Sigmoid colon (tissue), 7 donors: Measurements from ENCODE around the gene ZNF200. TPM values are rescaled to one million over a fixed set of nuclear protein-coding genes. Genes with fewer than 3 reads are reported as not detected.

Source experiments
- DNase-seq: peaks from one replicate; pipeline ENCODE4 v3.0.0-alpha.2; 2019
- H3K27ac ChIP-seq, 4 donors: fragments of 200-600 bp; sonication (generic); one replicate each; pipeline ENCODE4 v1.5.1; 2016 to 2019; ENCODE audit warnings: mild to moderate bottlenecking in 1 of 4
- H3K27me3 ChIP-seq, 3 donors: fragments of 200-600 bp; sonication (generic); one replicate each; pipeline ENCODE4 v1.5.1; 2019; ENCODE audit warnings: mild to moderate bottlenecking in 1 of 3
- H3K36me3 ChIP-seq, 4 donors: fragments of 200-600 bp; sonication (generic); one replicate each; pipeline ENCODE4 v1.5.1; 2016 to 2019
- H3K4me1 ChIP-seq, 4 donors: fragments of 200-600 bp; sonication (generic); one replicate each; pipeline ENCODE4 v1.5.1; 2017 to 2019
- H3K4me3 ChIP-seq, 4 donors: fragments of 200-600 bp; sonication (generic); one replicate each; pipeline ENCODE4 v1.5.1; 2017 to 2019; ENCODE audit warnings: mild to moderate bottlenecking in 2 of 4, moderate library complexity in 1 of 4
- H3K9me3 ChIP-seq, 4 donors: fragments of 200-600 bp in 3 of 4; sonication (generic) in 3 of 4; one replicate each; pipeline versions ENCODE4 v1.5.1 to v1.6.1; 2013 to 2019
- EP300 ChIP-seq, 4 donors: sonication (generic); formaldehyde crosslinking; IDR thresholded peaks; one replicate each; pipeline ENCODE4 v1.6.1; 2017; ENCODE audit warnings: antibody characterized with exemption in 4 of 4
- POLR2A ChIP-seq, 2 donors: fragments of 450-650 bp; IDR thresholded peaks; one replicate each; pipeline ENCODE4 v1.6.1; 2016; ENCODE audit warnings: antibody characterized with exemption in 2 of 2, mild to moderate bottlenecking in 2 of 2, moderate library complexity in 2 of 2
- POLR2AphosphoS5 ChIP-seq, 4 donors: sonication (generic); formaldehyde crosslinking; IDR thresholded peaks; one replicate each; pipeline ENCODE4 v1.6.1; 2017; ENCODE audit warnings: antibody characterized with exemption in 4 of 4
- WGBS, 2 donors: extraction: QIAGEN DNeasy Blood & Tissue Kit; methylation state at CpG; one replicate each; pipeline ENCODE4 v1.1.7; 2013; 5-methylcytosine and 5-hydroxymethylcytosine counted together
- intact Hi-C: fragments of 100-400 bp; cut with DNase I; formaldehyde crosslinking; loops from one replicate; pipeline ENCODE4 v1.15.1; 2023
- polyA plus RNA-seq, 3 donors: library from polyadenylated mRNA; stranded (reverse); fragments of 200-250 nt; gene quantifications; one replicate each; pipeline ENCODE4 v1.2.3, GENCODE V29; 2013
- total RNA-seq, 4 donors: library from RNA; depleted of rRNA; stranded (reverse); fragments of >200 nt; gene quantifications; one replicate each; pipeline ENCODE4 v1.1.0, GENCODE V29; 2016
- TF ChIP-seq, protein P1 (sequence below), 4 experiments: fragments of 450-650 bp in 3 of 4; fragments of 200-600 bp in 1 of 4; IDR thresholded peaks; one replicate each; pipeline ENCODE4 v1.5.1; 2016 to 2019; ENCODE audit warnings: antibody characterized with exemption in 4 of 4, mild to moderate bottlenecking in 3 of 4, moderate library complexity in 2 of 4
- donor health status: healthy with polysubstance abuse.
- donor health status: Bipolar disorder and iron deficiency.
- donor health status: healthy.

The ZNF200 gene
- total and polyA plus RNA-seq, 7 donors: 2.8 to 6.8 (median 5.5) TPM

DNA sequence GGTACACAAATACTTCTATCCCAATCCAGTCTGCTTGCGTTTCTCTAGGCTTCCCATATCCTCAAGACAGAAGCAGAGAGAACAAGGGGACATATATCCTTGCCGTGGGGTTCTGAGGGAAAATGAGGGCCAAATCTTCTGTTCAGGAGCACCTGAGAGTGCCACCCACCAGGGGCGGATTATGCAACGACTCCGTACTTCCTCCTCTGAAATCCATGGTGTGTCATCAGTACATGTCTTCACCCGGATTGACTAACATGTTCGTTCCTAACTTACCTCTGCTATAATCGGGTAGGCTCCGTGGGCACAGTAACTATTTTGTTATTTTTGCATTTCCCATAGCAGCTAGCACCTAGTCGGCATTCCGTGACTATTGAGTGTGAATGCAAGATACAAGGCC is 7.8 kb upstream of the ZNF200 start:
- Histone ChIP-seq H3K36me3 (no peaks in the 10 kb centered on the region), H3K4me3 (no peak overlapping the region), H3K4me1 (no peaks in the 10 kb centered on the region), H3K27me3 (no peaks in the 10 kb centered on the region), H3K9me3 (no peaks in the 10 kb centered on the region), H3K27ac (no peak overlapping the region)
- TF ChIP-seq, protein P1, sequence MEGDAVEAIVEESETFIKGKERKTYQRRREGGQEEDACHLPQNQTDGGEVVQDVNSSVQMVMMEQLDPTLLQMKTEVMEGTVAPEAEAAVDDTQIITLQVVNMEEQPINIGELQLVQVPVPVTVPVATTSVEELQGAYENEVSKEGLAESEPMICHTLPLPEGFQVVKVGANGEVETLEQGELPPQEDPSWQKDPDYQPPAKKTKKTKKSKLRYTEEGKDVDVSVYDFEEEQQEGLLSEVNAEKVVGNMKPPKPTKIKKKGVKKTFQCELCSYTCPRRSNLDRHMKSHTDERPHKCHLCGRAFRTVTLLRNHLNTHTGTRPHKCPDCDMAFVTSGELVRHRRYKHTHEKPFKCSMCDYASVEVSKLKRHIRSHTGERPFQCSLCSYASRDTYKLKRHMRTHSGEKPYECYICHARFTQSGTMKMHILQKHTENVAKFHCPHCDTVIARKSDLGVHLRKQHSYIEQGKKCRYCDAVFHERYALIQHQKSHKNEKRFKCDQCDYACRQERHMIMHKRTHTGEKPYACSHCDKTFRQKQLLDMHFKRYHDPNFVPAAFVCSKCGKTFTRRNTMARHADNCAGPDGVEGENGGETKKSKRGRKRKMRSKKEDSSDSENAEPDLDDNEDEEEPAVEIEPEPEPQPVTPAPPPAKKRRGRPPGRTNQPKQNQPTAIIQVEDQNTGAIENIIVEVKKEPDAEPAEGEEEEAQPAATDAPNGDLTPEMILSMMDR (IDR thresholded peaks at IDR 0.05): no peak
- TF ChIP-seq POLR2A (IDR thresholded peaks at IDR 0.05): no peak
- no peak for TF ChIP-seq EP300 (IDR thresholded peaks at IDR 0.05)
- no peak for TF ChIP-seq POLR2AphosphoS5 (IDR thresholded peaks at IDR 0.05)
- intact Hi-C loops: no loop called here
- DNase-seq: no peak
- 85 to 92% methylated on average over 11 of the region's 11 CpGs for WGBS, 2 donors

DNA sequence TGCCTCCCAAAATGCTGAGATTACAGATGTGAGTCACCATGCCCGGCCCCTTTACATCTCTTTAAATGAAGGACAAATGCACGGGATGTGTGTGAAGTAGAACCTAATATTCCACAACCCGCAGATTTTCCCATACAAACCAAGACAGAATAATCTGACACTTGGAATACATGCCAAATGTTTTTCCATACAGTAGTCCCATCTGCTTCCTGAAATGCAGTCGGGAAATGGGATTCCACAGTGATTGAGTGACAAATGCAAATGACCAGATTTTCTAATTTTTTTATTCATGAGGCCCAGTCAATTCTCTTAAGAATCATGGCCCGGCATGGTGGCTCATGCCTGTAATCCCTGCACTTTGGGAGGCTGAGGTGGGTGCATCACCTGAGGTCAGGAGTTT is 6.8 kb upstream of the ZNF200 start:
- no peaks in the 10 kb centered on the region for H3K4me1 ChIP-seq
- no peak for DNase-seq
- intact Hi-C loops: no loop called here
- TF ChIP-seq POLR2AphosphoS5 (IDR thresholded peaks at IDR 0.05) (no peak), EP300 (IDR thresholded peaks at IDR 0.05) (no peak), POLR2A (IDR thresholded peaks at IDR 0.05) (no peak)
- TF ChIP-seq, protein P1 (IDR thresholded peaks at IDR 0.05): no peak
- 79 to 83% methylated on average over 5 of the region's 5 CpGs for WGBS, 2 donors
- no peak overlapping the region for H3K27ac ChIP-seq
- H3K9me3 ChIP-seq: no peaks in the 10 kb centered on the region
- H3K36me3 ChIP-seq: no peaks in the 10 kb centered on the region
- no peaks in the 10 kb centered on the region for H3K27me3 ChIP-seq
- no peak overlapping the region for H3K4me3 ChIP-seq

DNA sequence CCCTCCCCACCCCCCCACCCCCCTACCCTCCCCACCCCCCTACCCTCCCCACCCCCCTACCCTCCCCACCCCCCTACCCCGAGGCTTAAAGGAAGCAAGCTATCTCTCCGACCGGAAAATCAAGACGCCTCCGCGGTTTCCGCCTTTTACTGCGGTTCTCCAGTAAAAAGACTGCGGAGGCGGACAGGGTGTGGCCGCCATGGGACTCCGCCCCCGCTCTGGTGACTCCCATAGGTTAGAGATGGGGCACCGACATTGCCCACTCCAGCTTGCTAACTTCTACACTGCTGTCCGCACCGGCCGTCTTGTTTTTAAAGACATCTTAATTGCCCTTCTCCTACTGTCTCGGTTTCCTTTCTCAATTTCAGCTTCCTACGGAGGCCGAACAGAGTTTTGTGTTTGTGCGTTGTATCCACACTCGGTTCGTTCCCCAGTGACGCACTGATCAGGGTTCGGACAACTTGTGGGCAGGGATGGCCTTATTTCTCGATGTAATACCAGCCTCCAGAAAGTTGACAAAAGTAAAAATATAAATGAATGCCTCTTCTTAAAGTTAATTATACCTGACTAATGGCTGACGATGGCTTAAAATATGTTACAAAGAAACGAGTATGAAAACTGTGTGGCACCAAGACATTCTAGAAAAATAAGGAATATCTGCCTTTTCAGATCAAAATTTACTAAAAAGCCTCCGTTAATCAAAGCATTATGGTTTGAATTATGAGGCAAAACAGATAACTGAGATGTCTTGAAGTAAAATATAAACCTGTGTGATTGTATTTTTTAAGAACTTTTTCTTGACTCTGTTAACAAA is 1.1 kb upstream of the ZNF200 start:
- intact Hi-C loops: loop anchor here (1.0 to 5.0 kb wide), 3 partner anchors 47 to 221 kb away; partner anchors contain the start of genes TIGD7, ZNF263 and ZNF75A
- Histone ChIP-seq H3K36me3 (peaks cover 14 to 23% (median 17%) of the 10 kb centered on the region in 4 donors), H3K9me3 (no peaks in the 10 kb centered on the region), H3K27ac (no peak overlapping the region), H3K27me3 (no peaks in the 10 kb centered on the region), H3K4me3 (no peak overlapping the region), H3K4me1 (peaks cover 0 to 15% (median 13%) of the 10 kb centered on the region in 4 donors)
- DNase-seq: peak; percentile 70
- 84 to 87% methylated on average over 29 of the region's 29 CpGs for WGBS, 2 donors
- TF ChIP-seq EP300 (IDR thresholded peaks at IDR 0.05): no peak
- TF ChIP-seq POLR2A (IDR thresholded peaks at IDR 0.05): no peak
- TF ChIP-seq, protein P1 (IDR thresholded peaks at IDR 0.05): no peak

DNA sequence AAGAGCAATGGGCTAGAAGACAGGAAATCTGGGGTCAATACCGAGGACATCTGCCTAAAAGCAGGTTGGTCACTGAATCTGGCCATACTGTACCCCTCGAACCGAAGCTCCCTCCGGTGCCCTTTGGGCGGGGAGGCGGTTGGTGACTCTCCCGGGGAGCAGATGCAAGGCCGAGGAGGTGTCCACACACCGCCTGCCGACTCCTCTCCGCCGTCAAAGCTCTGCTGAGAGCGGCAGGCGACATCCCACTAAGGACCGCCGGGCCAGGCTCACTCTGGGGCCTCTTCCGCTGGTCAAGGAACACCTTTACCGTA is 458 bp downstream of the ZNF200 start:
- peak overlapping the region; percentile 94 to 98 (median 96) for H3K27ac ChIP-seq
- TF ChIP-seq POLR2AphosphoS5 (IDR thresholded peaks at IDR 0.05) (no peak), POLR2A (IDR thresholded peaks at IDR 0.05) (no peak), EP300 (IDR thresholded peaks at IDR 0.05) (no peak)
- TF ChIP-seq, protein P1 (IDR thresholded peaks at IDR 0.05): no peak
- WGBS, 2 donors: 1 to 2% methylated on average over 18 of the region's 18 CpGs
- intact Hi-C loops: no loop called here
- peaks cover 14 to 39% (median 31%) of the 10 kb centered on the region in 4 donors for H3K36me3 ChIP-seq
- H3K4me3 ChIP-seq: peak overlapping the region; percentile 76 to 90 (median 86)
- H3K9me3 ChIP-seq: peaks cover 0 to 3% (median 0%) of the 10 kb centered on the region in 4 donors
- H3K4me1 ChIP-seq: peaks cover 0 to 15% (median 13%) of the 10 kb centered on the region in 4 donors
- H3K27me3 ChIP-seq: no peaks in the 10 kb centered on the region
- DNase-seq: no peak
